ENCODE results near the gene DUSP10. TPM values are rescaled to one million over a fixed set of nuclear protein-coding genes. Genes with fewer than 3 reads are reported as not detected.

DUSP10 gene
- total and polyA plus RNA-seq, 2 donors (not counting 1 experiment from before 2014, with no cell fraction given), result 22.8 to 37.7 TPM

GRCh38 chr1:221772117-221772516 is 30.2 kb upstream of the DUSP10 start:
- no peak overlapping the region for H3K4me3 Mint-ChIP-seq
- Histone ChIP-seq H3K4me1 (ENCODE audit: control insufficient read depth in 2 of 2, insufficient read depth in 2 of 2, low read length in 2 of 2) (peaks cover 12 to 18% of the 10 kb centered on the region in 2 donors), H2AFZ (ENCODE audit: insufficient read depth, low read depth, low read length, poor library complexity, severe bottlenecking) (no peak overlapping the region), H3K4me3 (ENCODE audit: control extremely low read depth in 1 of 5, extremely low read depth in 1 of 5, insufficient read depth in 1 of 5, low read depth in 2 of 5, low read length in 4 of 5) (no peak overlapping the region), H3K79me2 (ENCODE audit: control insufficient read depth, insufficient read depth, low read length) (no peaks in the 10 kb centered on the region), H3K9ac (ENCODE audit: low read length) (no peak overlapping the region), H3K4me2 (replicated peaks; ENCODE audit: low read depth, low read length, poor library complexity, severe bottlenecking) (no peak overlapping the region), H4K20me1 (ENCODE audit: control insufficient read depth, insufficient read depth, low read length, poor library complexity, severe bottlenecking) (no peaks in the 10 kb centered on the region), H3K27ac (ENCODE audit: low read length in 2 of 2) (no peak overlapping the region), H3K36me3 (replicated peaks in 1 of 2; ENCODE audit: control extremely low read depth in 1 of 2, control insufficient read depth in 1 of 2, extremely low read depth in 1 of 2, insufficient read depth in 2 of 2, low read length in 1 of 2) (no peaks in the 10 kb centered on the region), H3K27me3 (replicated peaks in 1 of 4; ENCODE audit: control extremely low read depth in 1 of 4, control insufficient read depth in 3 of 4, insufficient read depth in 4 of 4, low read length in 3 of 4) (no peaks in the 10 kb centered on the region), H3K9me3 (ENCODE audit: control extremely low read depth in 1 of 3, control insufficient read depth in 2 of 3, insufficient read depth in 1 of 3, low read length in 2 of 3) (no peaks in the 10 kb centered on the region)
- ChIA-PET POLR2A (no interaction called here), CTCF (no interaction called here)
- peaks cover 22% of the 10 kb centered on the region for H3K4me1 Mint-ChIP-seq
- intact Hi-C loops (cut with micrococcal nuclease), result no loop called here
- TF ChIP-seq EZH2 (IDR thresholded peaks at IDR 0.05; ENCODE audit: borderline replicate concordance, insufficient read depth, low read depth, low read length, poor library complexity, severe bottlenecking), result no peak
- TF ChIP-seq CTCF (IDR thresholded peaks at IDR 0.05), result no peak
- DNase-seq (no peak), ATAC-seq (ENCODE audit: low read depth) (no peak)
- no peak overlapping the region for H3K27ac Mint-ChIP-seq
- 80% methylated on average over 1 of the region's 3 CpGs for WGBS (ENCODE audit: insufficient coverage)
- no peaks in the 10 kb centered on the region for H3K27me3 Mint-ChIP-seq
- no peaks in the 10 kb centered on the region for H3K9me3 Mint-ChIP-seq (ENCODE audit: insufficient read depth)

DNA sequence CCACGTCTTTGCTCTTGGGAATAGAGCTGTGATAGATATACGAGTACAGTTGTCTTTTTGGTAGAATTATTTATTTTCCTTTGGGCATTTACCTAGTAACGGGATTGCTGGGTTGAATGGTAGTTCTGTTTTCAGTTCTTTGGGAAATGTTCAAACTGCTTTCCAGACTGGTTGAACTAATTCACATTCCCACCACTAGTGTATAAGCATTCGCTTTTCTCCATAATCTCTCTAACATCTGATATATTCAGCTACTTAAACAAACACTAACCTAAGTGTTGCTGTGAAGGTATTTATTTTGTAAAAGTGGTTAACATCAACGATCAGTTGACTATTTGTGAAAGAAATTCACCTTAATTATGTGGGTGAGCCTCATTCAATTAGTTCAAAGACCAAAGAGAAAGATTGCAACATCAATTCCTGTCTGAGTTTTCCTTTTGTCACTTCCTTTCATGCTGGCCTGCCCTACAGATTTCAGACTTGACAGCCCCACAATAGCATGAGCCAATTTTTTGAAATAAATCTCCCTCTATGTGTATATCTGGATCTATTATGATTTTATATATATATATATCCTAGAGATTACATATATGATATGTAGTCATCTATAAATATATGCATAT is 26.7 kb upstream of the DUSP10 start:
- no peaks in the 10 kb centered on the region for H3K9me3 Mint-ChIP-seq (ENCODE audit: insufficient read depth)
- Histone ChIP-seq H3K9ac (ENCODE audit: low read length) (no peak overlapping the region), H3K79me2 (ENCODE audit: control insufficient read depth, insufficient read depth, low read length) (no peaks in the 10 kb centered on the region), H4K20me1 (ENCODE audit: control insufficient read depth, insufficient read depth, low read length, poor library complexity, severe bottlenecking) (no peaks in the 10 kb centered on the region), H3K4me2 (replicated peaks; ENCODE audit: low read depth, low read length, poor library complexity, severe bottlenecking) (no peak overlapping the region), H3K36me3 (replicated peaks in 1 of 2; ENCODE audit: control extremely low read depth in 1 of 2, control insufficient read depth in 1 of 2, extremely low read depth in 1 of 2, insufficient read depth in 2 of 2, low read length in 1 of 2) (no peaks in the 10 kb centered on the region), H3K4me1 (ENCODE audit: control insufficient read depth in 2 of 2, insufficient read depth in 2 of 2, low read length in 2 of 2) (no peaks in the 10 kb centered on the region), H2AFZ (ENCODE audit: insufficient read depth, low read depth, low read length, poor library complexity, severe bottlenecking) (no peak overlapping the region), H3K27ac (ENCODE audit: low read length in 2 of 2) (no peak overlapping the region), H3K27me3 (replicated peaks in 1 of 4; ENCODE audit: control extremely low read depth in 1 of 4, control insufficient read depth in 3 of 4, insufficient read depth in 4 of 4, low read length in 3 of 4) (no peaks in the 10 kb centered on the region), H3K4me3 (ENCODE audit: control extremely low read depth in 1 of 5, extremely low read depth in 1 of 5, insufficient read depth in 1 of 5, low read depth in 2 of 5, low read length in 4 of 5) (no peak overlapping the region), H3K9me3 (ENCODE audit: control extremely low read depth in 1 of 3, control insufficient read depth in 2 of 3, insufficient read depth in 1 of 3, low read length in 2 of 3) (peaks cover 0 to 1% (median 0%) of the 10 kb centered on the region in 3 donors)
- H3K4me3 Mint-ChIP-seq, result no peak overlapping the region
- TF ChIP-seq CTCF (IDR thresholded peaks at IDR 0.05) (no peak), EZH2 (IDR thresholded peaks at IDR 0.05; ENCODE audit: borderline replicate concordance, insufficient read depth, low read depth, low read length, poor library complexity, severe bottlenecking) (no peak)
- no peak overlapping the region for H3K27ac Mint-ChIP-seq
- H3K27me3 Mint-ChIP-seq, result no peaks in the 10 kb centered on the region
- no CpG with 5 or more reads among the region's 5 CpGs for WGBS (ENCODE audit: insufficient coverage)
- no peak for DNase-seq
- intact Hi-C loops (cut with micrococcal nuclease), result no loop called here
- ATAC-seq (ENCODE audit: low read depth), result no peak
- CTCF ChIA-PET, result no interaction called here
- POLR2A ChIA-PET, result no interaction called here
- H3K4me1 Mint-ChIP-seq, result no peaks in the 10 kb centered on the region

All from B cell (primary cell).